ENCODE results near the gene MYO1D.
"Not testable (repeated sequence)": the region's sequence is repeated elsewhere in the genome, so short reads cannot be mapped to it uniquely, and the experiment has no call there.

Gene MYO1D

DNA sequence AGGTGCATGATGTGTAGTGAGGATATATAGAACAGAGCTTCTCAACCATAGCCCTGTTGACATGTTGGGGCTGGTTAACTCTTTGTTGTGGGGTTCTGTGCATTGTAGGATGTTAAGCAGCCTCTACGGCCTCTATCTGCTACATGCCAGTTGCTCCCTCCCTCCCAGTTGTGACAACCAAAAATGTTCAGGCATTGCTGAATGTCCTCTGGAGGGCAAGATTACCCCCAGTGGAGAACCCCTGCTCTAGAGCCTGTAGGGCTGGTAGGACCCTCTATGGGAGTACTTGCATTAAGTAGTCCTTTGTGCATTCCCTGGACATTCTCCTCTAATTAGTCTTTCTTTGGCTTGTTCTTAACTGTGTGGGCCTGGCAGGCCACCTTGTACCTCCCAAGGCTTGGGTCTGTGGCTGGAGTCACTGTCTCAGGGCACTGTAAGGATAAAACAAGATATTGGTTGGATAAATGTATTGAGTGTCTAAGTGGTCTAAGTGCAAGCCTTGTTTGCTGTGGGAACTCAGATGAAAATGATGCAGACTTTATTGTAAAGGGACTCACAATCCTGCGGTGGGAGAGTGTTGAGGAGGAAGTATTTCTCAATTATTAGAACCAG is 19.8 kb upstream of the MYO1D start:
- DNase-seq (ENCODE audit: low read depth in 2 of 2, low spot score in 1 of 2) = no peak

- no peak for DNase-seq (ENCODE audit: low read depth in 2 of 2, low spot score in 1 of 2)
Observed at GRCh38 chr17:32894245-32894644, 17.3 kb upstream of the MYO1D start.

DNA sequence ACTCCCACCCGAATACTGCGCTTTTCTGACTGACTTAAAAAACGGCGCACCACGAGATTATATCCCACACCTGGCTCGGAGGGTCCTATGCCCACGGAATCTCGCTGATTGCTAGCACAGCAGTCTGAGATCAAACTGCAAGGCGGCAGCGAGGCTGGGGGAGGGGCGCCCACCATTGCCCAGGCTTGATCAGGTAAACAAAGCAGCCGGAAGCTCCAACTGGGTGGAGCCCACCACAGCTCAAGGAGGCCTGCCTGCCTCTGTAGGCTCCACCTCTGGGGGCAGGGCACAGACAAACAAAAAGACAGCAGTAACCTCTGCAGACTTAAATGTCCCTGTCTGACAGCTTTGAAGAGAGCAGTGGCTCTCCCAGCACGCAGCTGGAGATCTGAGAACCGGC is 10.5 kb upstream of the MYO1D start:
- DNase-seq (ENCODE audit: low read depth in 2 of 2, low spot score in 1 of 2) = not testable (repeated sequence)

DNA sequence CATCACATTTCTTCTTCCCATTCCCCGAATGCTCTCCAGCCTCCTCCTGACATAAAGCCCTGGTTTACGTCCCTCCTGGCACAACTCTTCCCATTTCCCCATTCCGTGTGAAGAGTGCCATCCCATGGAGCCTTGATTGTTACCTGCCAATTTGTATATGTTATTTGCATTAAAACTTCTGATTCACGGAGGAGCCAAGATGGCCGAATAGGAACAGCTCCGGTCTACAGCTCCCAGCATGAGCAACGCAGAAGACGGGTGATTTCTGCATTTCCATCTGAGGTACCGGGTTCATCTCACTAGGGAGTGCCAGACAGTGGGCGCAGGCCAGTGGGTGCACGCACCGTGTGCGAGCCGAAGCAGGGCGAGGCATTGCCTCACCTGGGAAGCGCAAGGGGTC is 10.0 kb upstream of the MYO1D start:
- not testable (repeated sequence) for DNase-seq (ENCODE audit: low read depth in 2 of 2, low spot score in 1 of 2)

- no peak for DNase-seq (ENCODE audit: low read depth in 2 of 2, low spot score in 1 of 2)
Observed at GRCh38 chr17:32882734-32883133, 5.8 kb upstream of the MYO1D start.

GRCh38 chr17:32882029-32882428 is 5.1 kb upstream of the MYO1D start:
- DNase-seq (ENCODE audit: low read depth in 2 of 2, low spot score in 1 of 2) = no peak

DNA sequence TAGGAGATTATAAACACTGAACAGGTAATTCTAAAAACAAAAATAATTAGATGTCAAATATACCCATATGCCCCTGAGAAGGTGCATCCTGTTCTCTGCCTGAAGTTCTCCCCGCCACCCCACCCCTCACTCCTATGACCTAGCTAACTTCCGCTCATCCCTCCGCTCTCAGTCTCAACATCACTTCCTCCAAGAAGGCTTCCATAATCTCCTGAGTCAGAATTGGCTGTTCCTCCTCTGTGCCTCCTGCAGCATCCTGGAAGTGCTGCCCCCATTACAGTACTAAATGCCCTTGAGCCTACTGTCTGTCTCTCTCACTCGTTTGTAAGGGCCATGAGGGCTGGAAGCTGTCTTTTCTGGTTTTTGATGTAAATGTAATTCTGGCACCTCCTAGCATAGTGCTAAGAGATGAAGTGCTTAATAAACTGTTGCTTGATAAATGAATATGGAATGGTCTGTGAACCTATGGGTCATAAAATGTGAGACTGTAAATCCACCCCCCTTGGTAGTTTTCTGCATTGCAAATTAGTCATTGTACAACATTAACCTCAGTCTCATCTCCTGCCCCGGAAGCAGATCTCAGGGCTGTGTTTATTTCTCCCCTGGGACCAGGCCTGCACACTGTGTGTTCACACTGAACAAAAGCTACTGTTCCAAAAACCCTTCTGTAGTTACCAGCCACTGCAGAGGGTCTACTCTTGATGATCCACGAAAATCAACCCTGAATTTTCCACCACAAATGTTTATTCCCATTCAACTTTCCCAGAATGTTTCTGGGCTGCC is 3.9 kb upstream of the MYO1D start:
- no peak for DNase-seq (ENCODE audit: low read depth in 2 of 2, low spot score in 1 of 2)

GRCh38 chr17:32879134-32879533 is 2.2 kb upstream of the MYO1D start:
- no peak for DNase-seq (ENCODE audit: low read depth in 2 of 2, low spot score in 1 of 2)

DNA sequence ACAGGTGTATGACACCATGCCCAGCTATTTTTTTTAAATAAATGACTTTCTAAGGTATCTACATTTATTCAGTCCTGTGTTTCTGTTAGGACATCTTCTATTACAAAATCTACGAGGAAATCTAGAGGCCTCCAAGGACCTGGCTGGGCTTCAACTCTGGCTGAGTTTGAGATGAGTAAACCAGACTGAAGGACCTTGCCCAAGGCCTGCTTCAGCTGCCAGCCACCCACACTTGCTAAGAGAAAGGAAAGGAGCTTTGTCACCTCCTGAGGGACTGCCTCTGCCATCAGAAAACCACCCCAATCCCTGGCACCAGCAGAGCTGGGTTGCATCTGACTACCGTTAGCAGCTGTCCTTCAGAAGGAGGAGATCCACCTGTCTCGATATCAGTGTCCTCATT is 1.3 kb upstream of the MYO1D start:
- no peak for DNase-seq (ENCODE audit: low read depth in 2 of 2, low spot score in 1 of 2)

- peak; percentile 73 to 82 for DNase-seq (ENCODE audit: low read depth in 2 of 2, low spot score in 1 of 2)
Observed at GRCh38 chr17:32877164-32877764, 340 bp upstream of the MYO1D start.

- DNase-seq (ENCODE audit: low read depth in 2 of 2, low spot score in 1 of 2) = no peak
Observed at GRCh38 chr17:32875923-32876416, 954 bp downstream of the MYO1D start.

DNA sequence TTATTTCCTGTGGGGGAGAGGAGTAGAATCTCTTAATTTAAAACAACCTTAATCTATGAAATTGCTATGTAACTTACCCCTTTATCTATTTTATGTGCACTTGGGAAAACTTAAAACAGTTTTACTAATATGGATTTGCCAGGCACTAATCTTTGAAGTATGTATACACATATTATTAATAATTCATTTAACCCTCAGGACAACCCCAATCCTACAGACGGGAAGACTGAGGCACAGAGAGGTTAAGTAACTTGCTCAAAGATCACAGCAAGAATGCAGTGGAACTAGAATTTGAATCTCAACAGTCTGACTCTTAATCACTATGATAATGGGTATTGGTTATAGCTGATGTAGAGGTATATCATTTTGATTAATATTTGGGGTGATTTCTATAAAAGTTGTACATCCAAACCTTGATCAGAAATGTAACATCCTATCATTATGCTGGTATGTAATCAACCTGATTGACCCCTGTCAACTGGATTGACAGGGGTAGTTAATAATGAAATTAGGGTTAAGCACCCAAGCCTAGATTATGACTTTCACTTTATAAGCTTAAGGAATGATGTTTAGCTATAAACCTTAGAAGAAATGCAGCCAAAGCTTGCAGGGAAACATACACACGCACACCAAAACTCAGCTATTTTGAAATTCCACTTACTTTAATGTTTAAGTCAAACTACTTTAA is 1.6 kb downstream of the MYO1D start:
- no peak for DNase-seq (ENCODE audit: low read depth in 2 of 2, low spot score in 1 of 2)

DNA sequence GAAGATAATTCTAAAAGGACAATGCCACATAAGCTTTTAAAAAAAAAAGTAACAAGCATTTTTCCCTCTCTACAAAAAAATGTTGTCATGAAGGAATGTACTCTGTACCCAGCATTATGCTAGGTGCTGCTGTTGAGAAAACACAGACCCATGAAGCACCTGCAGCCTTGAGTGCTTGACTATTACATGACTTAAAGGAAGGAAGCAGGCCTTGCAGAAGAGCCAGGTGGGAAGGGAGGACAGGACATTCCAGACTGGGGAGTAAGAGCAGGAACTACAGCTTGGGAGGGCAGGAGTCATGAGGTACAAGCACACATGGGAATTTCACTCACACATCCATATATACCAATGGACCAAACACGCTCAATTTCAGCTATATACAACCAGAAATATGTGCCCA is 3.8 kb downstream of the MYO1D start:
- no peak for DNase-seq (ENCODE audit: low read depth in 2 of 2, low spot score in 1 of 2)

DNA sequence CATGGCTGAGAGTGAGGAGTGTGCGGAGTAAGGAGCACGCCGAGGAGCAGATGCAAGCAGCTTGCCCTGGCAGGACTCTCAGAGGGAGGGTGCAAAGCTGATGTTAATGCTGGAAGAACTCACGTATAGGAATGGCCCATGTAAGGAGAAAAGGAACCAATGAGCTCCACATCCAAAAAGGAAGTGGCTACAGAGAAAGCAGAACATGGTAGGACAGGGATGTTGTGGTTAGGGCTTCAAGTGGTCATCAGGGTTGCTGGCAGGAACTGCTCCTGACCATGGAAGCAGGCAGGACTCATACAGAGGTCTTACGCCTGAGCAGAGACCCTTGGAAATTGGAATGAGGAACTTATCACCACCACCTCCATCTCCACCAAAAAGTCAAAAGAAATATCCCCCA is 5.2 kb downstream of the MYO1D start:
- no peak for DNase-seq (ENCODE audit: low read depth in 2 of 2, low spot score in 1 of 2)

DNA sequence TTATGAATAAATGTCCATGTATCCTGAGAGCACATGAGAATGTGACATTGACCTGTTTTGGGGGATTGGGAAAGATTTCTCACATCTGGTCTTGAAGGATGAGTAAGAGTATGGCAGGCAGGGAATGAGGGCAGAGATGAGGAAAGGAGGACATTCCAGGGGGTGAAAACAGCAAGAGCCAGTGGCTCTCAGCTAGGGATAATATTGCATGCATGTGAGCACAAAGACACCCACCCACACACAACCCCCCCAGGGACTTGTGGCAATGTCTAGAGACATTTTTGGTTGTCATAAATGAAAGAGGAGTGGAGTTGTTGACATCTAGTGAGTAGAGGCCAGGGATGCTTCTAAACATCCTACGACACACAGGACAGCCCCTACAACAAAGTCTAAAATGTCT is 6.0 kb downstream of the MYO1D start:
- no peak for DNase-seq (ENCODE audit: low read depth in 2 of 2, low spot score in 1 of 2)

- DNase-seq (ENCODE audit: low read depth in 2 of 2, low spot score in 1 of 2) = no peak
Observed at GRCh38 chr17:32870027-32870670, 6.8 kb downstream of the MYO1D start.

- no peak for DNase-seq (ENCODE audit: low read depth in 2 of 2, low spot score in 1 of 2)
Observed at GRCh38 chr17:32869345-32870026, 7.4 kb downstream of the MYO1D start.

DNA sequence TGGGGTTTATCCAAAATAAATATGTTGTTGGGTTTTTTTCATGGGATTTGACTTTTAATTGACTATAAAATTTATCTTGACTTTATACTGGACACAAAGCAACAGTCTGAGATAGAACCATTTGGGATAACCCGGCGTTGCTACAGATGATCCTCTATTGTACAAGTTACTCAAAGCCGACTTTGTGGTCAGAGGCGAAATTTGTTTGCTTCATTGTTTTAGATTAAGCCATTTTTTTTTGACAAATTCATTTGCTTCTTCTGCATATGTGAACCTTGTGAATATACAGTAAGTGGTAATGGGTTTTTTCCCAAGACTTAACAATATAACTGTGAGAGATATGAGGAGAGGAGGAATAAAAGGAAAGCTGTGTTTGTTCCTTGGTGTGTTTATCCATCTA is 11.8 kb downstream of the MYO1D start:
- no peak for DNase-seq (ENCODE audit: low read depth in 2 of 2, low spot score in 1 of 2)

- no peak for DNase-seq (ENCODE audit: low read depth in 2 of 2, low spot score in 1 of 2)
Observed at GRCh38 chr17:32863559-32863958, 13.4 kb downstream of the MYO1D start.

DNA sequence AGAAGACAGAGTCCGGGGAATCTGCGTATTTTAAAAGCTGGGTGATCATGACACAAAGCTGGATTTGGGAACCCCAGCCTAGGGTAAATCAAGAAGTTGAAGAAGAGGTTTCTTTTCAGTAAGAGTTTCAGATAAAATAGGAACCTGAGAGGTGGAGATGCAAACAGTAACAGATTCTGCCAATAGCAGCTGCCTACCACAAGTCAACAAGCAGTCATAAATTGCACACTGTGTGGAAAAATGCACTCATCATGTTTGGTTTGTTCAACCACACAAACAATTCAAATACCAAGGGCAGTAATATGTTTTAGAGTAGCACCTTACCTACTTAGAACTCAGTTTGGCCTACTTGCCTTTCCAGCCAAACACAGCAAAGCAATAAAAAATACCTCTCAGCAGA is 14.0 kb downstream of the MYO1D start:
- no peak for DNase-seq (ENCODE audit: low read depth in 2 of 2, low spot score in 1 of 2)

DNA sequence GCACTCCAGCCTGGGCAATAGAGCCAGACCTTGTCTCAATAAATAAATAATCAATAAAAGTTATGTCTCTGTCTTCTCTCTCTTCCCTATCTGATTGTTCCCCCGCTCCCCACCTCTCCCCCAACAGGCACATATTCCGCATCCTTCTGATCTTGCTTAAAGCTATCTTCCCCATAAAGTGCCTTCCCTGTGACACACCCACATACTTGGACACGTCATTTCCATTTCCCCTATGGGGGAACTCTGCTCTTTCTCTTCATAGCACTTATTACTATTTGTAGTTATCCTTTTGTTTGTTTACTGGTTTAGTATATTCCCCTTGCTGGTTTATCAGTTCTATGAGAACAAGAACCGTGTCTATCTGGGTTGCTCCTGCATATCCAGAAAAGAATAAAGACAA is 14.9 kb downstream of the MYO1D start:
- no peak for DNase-seq (ENCODE audit: low read depth in 2 of 2, low spot score in 1 of 2)
